ENCODE results near the gene GTF2H2C. TPM values are rescaled to one million over a fixed set of nuclear protein-coding genes. Genes with fewer than 3 reads are reported as not detected.
"Not testable (repeated sequence)": the region's sequence is repeated elsewhere in the genome, so short reads cannot be mapped to it uniquely, and the experiment has no call there.

The GTF2H2C gene
- total RNA-seq, 2 experiments from 2014 or later, result 33.4 to 33.8 TPM

DNA sequence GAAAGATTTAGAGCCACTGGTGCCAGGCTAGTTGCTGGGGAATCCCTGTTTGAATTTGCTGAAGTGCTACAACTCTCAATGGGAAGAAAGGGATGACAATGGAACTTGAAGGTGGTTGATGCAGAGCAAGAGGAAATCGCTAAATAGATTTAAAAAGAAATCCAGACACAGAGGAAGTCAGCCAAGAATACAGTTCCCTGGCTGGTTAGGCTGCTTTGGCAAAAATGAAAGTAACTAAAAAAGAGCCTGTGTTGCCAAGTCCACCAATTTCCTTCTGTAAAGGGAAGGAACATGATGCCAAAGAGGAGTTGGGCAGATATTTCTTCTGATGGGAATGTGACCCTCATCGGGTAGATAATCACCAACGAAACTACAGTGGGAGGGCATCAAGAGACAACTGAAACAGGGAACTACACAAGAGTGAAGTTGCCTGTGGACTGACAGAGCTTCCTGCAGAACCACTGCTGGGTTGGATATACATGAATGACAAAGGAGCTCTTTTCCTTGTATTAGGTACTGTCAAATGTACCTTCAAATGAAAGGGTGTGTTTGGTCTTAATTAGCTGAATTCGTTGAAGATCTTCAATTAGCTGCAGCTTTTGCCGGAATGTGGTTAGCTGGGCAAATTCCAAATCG, 49.0 kb downstream of the GTF2H2C start:
- H3K36me3 Mint-ChIP-seq; POLR2A ChIA-PET; H3K4me3 Mint-ChIP-seq; H3K27ac Mint-ChIP-seq; H3K4me1 Mint-ChIP-seq; ATAC-seq (ENCODE audit: low read depth); DNase-seq; H3K9me3 Mint-ChIP-seq; H3K27me3 Mint-ChIP-seq: not testable (repeated sequence)

DNA sequence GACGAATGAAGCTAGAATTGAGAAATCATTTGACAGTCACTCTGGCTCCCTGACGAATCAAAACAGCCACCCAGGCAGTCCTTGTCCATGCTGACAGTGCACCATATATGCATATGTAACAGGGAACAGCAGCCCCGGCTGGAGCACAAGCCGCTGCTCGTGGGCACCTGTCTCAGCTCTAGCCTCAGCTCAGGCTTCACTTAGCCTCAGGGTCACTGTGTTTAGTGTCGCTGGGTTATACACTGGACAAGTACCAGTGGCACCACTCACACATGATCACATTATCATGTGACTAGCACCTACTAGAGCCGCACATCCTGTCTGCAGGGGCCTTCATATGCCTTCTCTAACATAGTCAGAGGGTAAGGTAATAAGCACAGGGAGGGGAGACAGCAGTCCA, 54.9 kb downstream of the GTF2H2C start:
- H3K4me3 Mint-ChIP-seq; POLR2A ChIA-PET; H3K27me3 Mint-ChIP-seq; H3K9me3 Mint-ChIP-seq; H3K36me3 Mint-ChIP-seq; ATAC-seq (ENCODE audit: low read depth); DNase-seq; H3K27ac Mint-ChIP-seq; H3K4me1 Mint-ChIP-seq: not testable (repeated sequence)

DNA sequence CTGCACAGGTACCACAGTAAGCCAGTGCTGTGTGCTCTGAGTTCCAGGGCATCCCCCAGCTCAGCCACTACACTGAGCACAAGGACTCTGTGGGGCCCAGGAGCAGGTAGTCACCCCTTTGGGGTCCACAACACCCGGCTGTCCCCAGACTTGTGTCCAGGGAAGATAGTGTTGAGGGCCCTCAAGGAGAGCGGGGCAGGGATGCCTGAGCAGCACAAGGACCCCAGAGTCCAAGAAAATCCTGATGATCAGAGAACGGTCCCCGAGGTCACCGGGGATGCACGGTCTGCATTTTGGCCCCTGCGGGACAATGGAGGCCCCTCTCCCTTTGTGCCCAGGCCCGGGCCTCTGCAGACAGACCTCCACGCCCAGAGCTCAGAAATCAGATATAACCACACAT, 71.9 kb downstream of the GTF2H2C start:
- H3K27me3 Mint-ChIP-seq; POLR2A ChIA-PET; H3K9me3 Mint-ChIP-seq; H3K4me3 Mint-ChIP-seq; ATAC-seq (ENCODE audit: low read depth); H3K27ac Mint-ChIP-seq; H3K36me3 Mint-ChIP-seq; H3K4me1 Mint-ChIP-seq: not testable (repeated sequence)
- peak; percentile 11 for DNase-seq

Other genes starting within 250 kb of the GTF2H2C start
- 10 to 100 TPM in 1 of 2 experiments, 1 to 10 TPM in 1; 8.3 to 12.0 TPM for gene CCDC125, start 227.4 kb upstream of the GTF2H2C start, total RNA-seq
- 10 to 100 TPM; 24.7 to 33.3 TPM for gene AK6, start 190.7 kb upstream of the GTF2H2C start, total RNA-seq
- 10 to 100 TPM; 47.3 to 52.9 TPM for gene TAF9, start 190.7 kb upstream of the GTF2H2C start, total RNA-seq
- 10 to 100 TPM; 25.8 to 28.2 TPM for gene RAD17, start 190.4 kb upstream of the GTF2H2C start, total RNA-seq
- under 1 TPM; 0.42 to 0.43 TPM for gene MARVELD2, start 145.1 kb upstream of the GTF2H2C start, total RNA-seq
- 1 to 10 TPM; 2.6 to 3.3 TPM for gene OCLN, start 67.4 kb upstream of the GTF2H2C start, total RNA-seq